Skin of body (tissue), 2 donors: ENCODE measurements around the gene OR13A1. TPM values are rescaled to one million over a fixed set of nuclear protein-coding genes. Genes with fewer than 3 reads are reported as not detected.
"Not testable (repeated sequence)": the region's sequence is repeated elsewhere in the genome, so short reads cannot be mapped to it uniquely, and the experiment has no call there.

ENCODE experiments used
- DNase-seq: peaks from one replicate; lab custom pipeline; 2025; lab: John Stamatoyannopoulos, UW
- total RNA-seq: library from RNA; depleted of rRNA; stranded (reverse); fragments of >200 nt; gene quantifications from one replicate; pipeline ENCODE4 v1.2.3, GENCODE V29; 2014

Gene OR13A1
- total RNA-seq = 0.10 TPM

- no peak for DNase-seq
Observed at GRCh38 chr10:45315508-45315907, at the start of gene OR13A1. TSS of gene OR13A1 (minus strand) at chr10:45315608. CDS start at chr10:45304422, 11,186 bp downstream.

GRCh38 chr10:45361983-45362799 lies 46.8 kb upstream of the OR13A1 start:
- DNase-seq = not testable (repeated sequence)

GRCh38 chr10:45358961-45359360 lies 43.6 kb upstream of the OR13A1 start:
- DNase-seq = not testable (repeated sequence)

- no peak for DNase-seq
Observed at GRCh38 chr10:45355494-45355893, 40.1 kb upstream of the OR13A1 start.

- DNase-seq = no peak
Observed at GRCh38 chr10:45354261-45354660, 38.9 kb upstream of the OR13A1 start.

GRCh38 chr10:45353186-45353585 lies 37.8 kb upstream of the OR13A1 start:
- DNase-seq = no peak

GRCh38 chr10:45348196-45348765 lies 32.9 kb upstream of the OR13A1 start:
- not testable (repeated sequence) for DNase-seq

- not testable (repeated sequence) for DNase-seq
Observed at GRCh38 chr10:45347464-45347863, 32.1 kb upstream of the OR13A1 start.

GRCh38 chr10:45346652-45347335 lies 31.4 kb upstream of the OR13A1 start:
- not testable (repeated sequence) for DNase-seq

GRCh38 chr10:45340420-45340819 lies 25.0 kb upstream of the OR13A1 start:
- DNase-seq = not testable (repeated sequence)

GRCh38 chr10:45339894-45340293 lies 24.5 kb upstream of the OR13A1 start:
- DNase-seq = no peak

- DNase-seq = not testable (repeated sequence)
Observed at GRCh38 chr10:45331824-45332223, 16.4 kb upstream of the OR13A1 start.

- DNase-seq = not testable (repeated sequence)
Observed at GRCh38 chr10:45326864-45327263, 11.5 kb upstream of the OR13A1 start.

GRCh38 chr10:45325116-45325515 lies 9.7 kb upstream of the OR13A1 start:
- no peak for DNase-seq

GRCh38 chr10:45319702-45320101 lies 4.3 kb upstream of the OR13A1 start:
- DNase-seq = no peak

GRCh38 chr10:45313264-45313873 lies 2.0 kb downstream of the OR13A1 start:
- no peak for DNase-seq

GRCh38 chr10:45308707-45309106 lies 6.7 kb downstream of the OR13A1 start:
- no peak for DNase-seq

- DNase-seq = no peak
Observed at GRCh38 chr10:45302573-45302972, 12.8 kb downstream of the OR13A1 start.

- DNase-seq = not testable (repeated sequence)
Observed at GRCh38 chr10:45298341-45298955, 17.0 kb downstream of the OR13A1 start.

- no peak for DNase-seq
Observed at GRCh38 chr10:45294681-45295080, 20.7 kb downstream of the OR13A1 start.

- DNase-seq = no peak
Observed at GRCh38 chr10:45286980-45287379, 28.4 kb downstream of the OR13A1 start.
